ENCODE data around the gene PRSS56.

- TF ChIP-seq CTCF (IDR thresholded peaks at IDR 0.05) (no peak), POLR2A (IDR thresholded peaks at IDR 0.05) (no peak)
Observed at GRCh38 chr2:232523402-232523681, 3.2 kb downstream of the PRSS56 start.

All from heart left ventricle (tissue), 13 donors.